GM12872 (cell line): ENCODE data around the gene TCF12.

Source experiments
- TF ChIP-seq, protein P1 (sequence below): IDR thresholded peaks from 3 replicates; pipeline ENCODE4 v1.5.1; 2011; ENCODE audit warnings: low read depth, mild to moderate bottlenecking, low read length, moderate library complexity; ENCODE audit not compliant: insufficient read depth

Gene TCF12

DNA sequence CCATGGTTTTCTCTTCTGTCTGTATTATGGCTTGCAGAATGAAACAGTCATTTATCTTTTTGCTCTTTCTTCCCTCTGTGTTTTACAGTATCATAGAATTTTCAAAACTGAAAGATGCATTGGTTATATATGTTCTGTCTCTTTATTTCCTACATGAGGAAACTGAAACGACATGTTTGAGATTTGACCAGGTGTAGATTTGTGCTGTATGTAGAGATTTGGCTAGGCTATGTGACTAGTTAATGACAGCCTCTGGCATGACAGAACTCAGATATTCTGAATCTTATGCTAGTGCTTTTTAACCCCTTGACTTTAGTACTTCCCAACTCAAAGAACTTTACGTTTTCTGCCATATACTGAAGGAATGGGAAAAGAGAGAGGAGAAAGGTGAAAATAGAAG, 151.0 kb downstream of the TCF12 start:
- TF ChIP-seq, protein P1, sequence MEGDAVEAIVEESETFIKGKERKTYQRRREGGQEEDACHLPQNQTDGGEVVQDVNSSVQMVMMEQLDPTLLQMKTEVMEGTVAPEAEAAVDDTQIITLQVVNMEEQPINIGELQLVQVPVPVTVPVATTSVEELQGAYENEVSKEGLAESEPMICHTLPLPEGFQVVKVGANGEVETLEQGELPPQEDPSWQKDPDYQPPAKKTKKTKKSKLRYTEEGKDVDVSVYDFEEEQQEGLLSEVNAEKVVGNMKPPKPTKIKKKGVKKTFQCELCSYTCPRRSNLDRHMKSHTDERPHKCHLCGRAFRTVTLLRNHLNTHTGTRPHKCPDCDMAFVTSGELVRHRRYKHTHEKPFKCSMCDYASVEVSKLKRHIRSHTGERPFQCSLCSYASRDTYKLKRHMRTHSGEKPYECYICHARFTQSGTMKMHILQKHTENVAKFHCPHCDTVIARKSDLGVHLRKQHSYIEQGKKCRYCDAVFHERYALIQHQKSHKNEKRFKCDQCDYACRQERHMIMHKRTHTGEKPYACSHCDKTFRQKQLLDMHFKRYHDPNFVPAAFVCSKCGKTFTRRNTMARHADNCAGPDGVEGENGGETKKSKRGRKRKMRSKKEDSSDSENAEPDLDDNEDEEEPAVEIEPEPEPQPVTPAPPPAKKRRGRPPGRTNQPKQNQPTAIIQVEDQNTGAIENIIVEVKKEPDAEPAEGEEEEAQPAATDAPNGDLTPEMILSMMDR: no peak

DNA sequence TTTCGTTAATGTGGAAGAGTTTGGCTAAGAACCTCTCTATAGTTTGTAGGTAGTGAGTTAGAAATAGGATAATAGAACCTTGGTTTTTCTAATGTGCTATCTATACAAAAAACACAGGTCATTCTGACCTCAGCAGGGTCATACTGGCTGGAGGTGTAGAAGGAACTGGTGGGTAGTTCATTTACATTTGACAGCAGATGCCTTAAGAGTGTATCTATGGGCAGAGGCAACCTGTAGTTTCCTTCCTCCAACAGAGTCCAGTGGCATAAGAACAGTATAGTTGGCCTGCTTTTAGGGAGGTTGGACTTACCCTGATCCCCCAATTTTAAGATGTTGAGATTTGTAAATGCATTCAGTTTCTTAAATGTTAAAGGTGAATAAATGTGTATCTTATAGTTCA, 152.2 kb downstream of the TCF12 start:
- TF ChIP-seq, protein P1: no peak

DNA sequence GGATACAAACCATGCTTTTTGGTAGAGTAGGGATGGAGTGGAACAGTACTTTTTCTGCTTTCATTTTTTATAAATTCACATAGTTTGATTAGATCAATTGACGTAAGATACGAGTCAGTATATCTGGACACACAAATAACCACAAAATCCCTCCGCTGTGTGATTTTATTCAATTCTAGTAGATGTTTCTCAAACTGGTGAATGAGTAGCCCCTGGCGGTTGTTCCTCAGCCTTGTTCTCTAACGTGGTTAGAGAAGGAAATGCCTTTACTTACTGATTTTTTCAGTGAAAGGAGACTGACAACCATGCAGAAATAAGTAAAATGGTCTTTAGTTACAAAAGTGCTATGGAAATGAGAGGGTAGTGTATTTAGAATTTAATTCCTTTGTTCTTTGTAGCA, 161.0 kb downstream of the TCF12 start:
- TF ChIP-seq, protein P1: no peak

DNA sequence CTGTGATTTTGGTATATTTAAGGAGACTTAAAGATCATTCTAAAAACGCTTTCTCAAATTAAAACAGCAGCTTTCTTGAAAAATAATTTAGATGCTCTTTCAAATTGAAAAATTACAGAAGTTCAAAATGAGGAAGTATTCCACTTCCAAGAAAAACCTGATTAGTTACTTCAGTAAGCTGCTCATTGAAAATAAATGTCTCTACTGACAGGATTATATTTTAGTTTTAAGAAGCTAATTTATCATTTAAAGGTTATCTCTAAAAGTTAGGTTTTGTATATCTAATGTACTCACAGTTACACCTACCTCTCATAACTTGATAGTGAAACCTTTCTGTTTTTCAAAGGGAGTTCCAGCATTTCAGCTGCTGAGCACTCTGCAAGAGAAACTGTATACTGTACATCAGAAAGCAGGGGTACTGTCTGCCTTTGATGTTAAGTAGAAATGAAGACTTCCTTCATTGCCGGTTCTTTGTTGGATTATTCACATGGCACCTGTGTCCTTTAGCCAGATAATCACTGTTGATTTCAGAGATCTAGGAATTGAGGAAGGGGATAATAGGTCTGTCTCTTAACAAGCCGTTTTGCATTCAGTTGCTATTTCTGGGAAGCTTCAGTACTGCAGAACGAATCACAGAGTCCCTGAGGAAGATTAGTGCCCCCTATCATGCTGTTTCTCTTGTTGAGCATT, 161.6 kb downstream of the TCF12 start:
- TF ChIP-seq, protein P1: no peak

DNA sequence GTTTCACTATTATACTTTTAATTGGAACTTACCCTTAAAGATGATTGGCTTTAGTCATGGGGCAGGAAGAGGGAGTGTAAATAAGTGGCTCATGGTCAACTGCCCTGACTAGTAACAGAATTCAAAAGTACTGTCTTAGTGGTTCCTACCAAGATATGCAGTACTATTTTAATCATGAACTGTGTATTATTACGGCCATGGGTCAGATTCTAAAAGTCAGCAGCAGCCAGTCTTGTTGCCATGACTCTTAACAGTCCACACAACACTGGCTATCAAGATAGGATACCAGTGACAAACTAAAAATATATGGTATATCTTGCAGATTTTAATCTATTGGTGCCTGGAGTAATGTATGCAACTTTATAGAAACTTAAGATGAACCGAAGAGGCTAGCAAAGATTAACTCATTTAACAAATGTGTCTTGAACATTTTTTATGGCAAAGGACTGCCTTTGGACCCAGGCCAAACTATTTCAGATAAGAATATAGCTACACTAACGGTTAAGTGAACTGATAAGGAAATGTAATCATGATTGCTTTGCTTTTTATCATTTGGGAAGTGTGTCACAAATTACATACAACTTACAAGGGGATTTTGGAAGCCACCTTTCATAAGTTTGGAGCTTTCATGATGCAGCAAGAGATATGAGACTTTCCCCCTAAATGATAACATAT, 163.7 kb downstream of the TCF12 start:
- TF ChIP-seq, protein P1: no peak

DNA sequence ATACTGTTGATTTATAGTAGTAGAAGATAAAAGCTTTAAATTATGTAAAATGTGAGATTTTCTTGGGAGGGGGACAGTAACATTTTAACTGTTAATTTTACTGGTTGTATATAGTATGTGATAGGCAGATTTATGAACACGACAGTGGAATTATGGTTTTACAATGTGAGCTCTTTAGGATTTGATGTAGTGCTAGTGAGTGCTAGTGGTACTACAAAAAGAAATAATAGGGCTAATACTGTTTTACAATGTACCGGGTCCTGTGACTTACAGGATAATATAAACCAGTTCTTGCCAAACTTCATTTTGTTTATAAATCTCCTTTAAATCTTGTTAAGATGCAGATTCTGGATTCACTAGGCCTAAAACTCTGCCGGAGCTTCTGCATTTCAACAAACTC, 165.7 kb downstream of the TCF12 start:
- TF ChIP-seq, protein P1: no peak

DNA sequence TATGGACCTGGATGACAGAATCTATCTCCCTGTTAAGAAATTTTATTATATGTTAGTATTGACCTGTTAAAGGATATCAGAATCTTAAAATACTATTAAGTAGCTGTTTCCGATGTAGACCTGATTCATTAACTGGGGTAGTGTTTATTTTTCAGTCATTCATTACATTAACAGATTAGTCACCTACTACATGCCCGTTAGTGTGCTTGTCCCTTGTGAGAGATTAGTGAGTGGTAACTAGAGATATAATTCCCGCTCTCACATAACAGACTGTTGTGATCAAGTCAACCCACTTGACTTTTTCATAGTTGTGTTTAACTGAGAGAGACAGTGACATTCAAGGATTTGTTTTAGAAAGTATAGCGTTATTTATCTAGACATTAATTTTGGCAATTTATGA, 166.8 kb downstream of the TCF12 start:
- TF ChIP-seq, protein P1: no peak
